NCI-H2029 (cell line): ENCODE measurements around the gene NECTIN1.
"Not testable (repeated sequence)": the region's sequence is repeated elsewhere in the genome, so short reads cannot be mapped to it uniquely, and the experiment has no call there.

Experiments
- DNase-seq: peaks from one replicate; lab custom pipeline; 2025; lab: John Stamatoyannopoulos, UW

NECTIN1 gene

GRCh38 chr11:119616586-119617339, 112.2 kb downstream of the NECTIN1 start:
- DNase-seq = no peak

- DNase-seq = no peak
Observed at GRCh38 chr11:119615882-119616196, 113.2 kb downstream of the NECTIN1 start.

GRCh38 chr11:119615003-119615881, 113.8 kb downstream of the NECTIN1 start:
- DNase-seq = no peak

GRCh38 chr11:119614222-119615002, 114.6 kb downstream of the NECTIN1 start:
- DNase-seq = no peak

- DNase-seq = no peak
Observed at GRCh38 chr11:119612814-119613213, 116.2 kb downstream of the NECTIN1 start.

- DNase-seq = no peak
Observed at GRCh38 chr11:119610836-119611426, 118.1 kb downstream of the NECTIN1 start.

- DNase-seq = no peak
Observed at GRCh38 chr11:119608781-119609180, 120.2 kb downstream of the NECTIN1 start.

- no peak for DNase-seq
Observed at GRCh38 chr11:119608201-119608600, 120.8 kb downstream of the NECTIN1 start.

- DNase-seq = no peak
Observed at GRCh38 chr11:119607726-119608125, 121.3 kb downstream of the NECTIN1 start.

GRCh38 chr11:119605137-119605665, 123.8 kb downstream of the NECTIN1 start:
- DNase-seq = no peak

GRCh38 chr11:119602745-119603373, 126.1 kb downstream of the NECTIN1 start:
- DNase-seq = no peak

GRCh38 chr11:119599864-119600541, 129.0 kb downstream of the NECTIN1 start:
- DNase-seq = no peak

- DNase-seq = not testable (repeated sequence)
Observed at GRCh38 chr11:119595941-119596340, 133.1 kb downstream of the NECTIN1 start.

- no peak for DNase-seq
Observed at GRCh38 chr11:119594639-119595249, 134.3 kb downstream of the NECTIN1 start.

- DNase-seq = no peak
Observed at GRCh38 chr11:119593346-119593745, 135.7 kb downstream of the NECTIN1 start.

GRCh38 chr11:119592642-119593041, 136.4 kb downstream of the NECTIN1 start:
- DNase-seq = no peak

GRCh38 chr11:119591836-119592310, 137.1 kb downstream of the NECTIN1 start:
- DNase-seq = no peak

GRCh38 chr11:119590651-119591351, 138.2 kb downstream of the NECTIN1 start:
- peak; percentile 46 for DNase-seq

GRCh38 chr11:119589001-119589400, 140.0 kb downstream of the NECTIN1 start:
- DNase-seq = no peak
